Suppressor macrophage treated with lipopolysaccharide for 1 hour (primary cell): ENCODE measurements around the gene SFXN5.

ENCODE experiments used
- DNase-seq, 3 donors: peaks; one replicate each; pipeline ENCODE4 v3.0.0-alpha.2; 2020 to 2022

Gene SFXN5

GRCh38 chr2:72972352-72973136, 99.0 kb downstream of the SFXN5 start:
- peak; percentile 6 to 25 (median 21) for DNase-seq

GRCh38 chr2:72971036-72971435, 100.5 kb downstream of the SFXN5 start:
- no peak for DNase-seq

- DNase-seq: no peak
Measured at GRCh38 chr2:72969706-72970105, 101.8 kb downstream of the SFXN5 start.

- DNase-seq: no peak
Measured at GRCh38 chr2:72968286-72968685, 103.2 kb downstream of the SFXN5 start.

GRCh38 chr2:72965770-72966450, 105.6 kb downstream of the SFXN5 start:
- DNase-seq: no peak

- no peak for DNase-seq
Measured at GRCh38 chr2:72965016-72965415, 106.5 kb downstream of the SFXN5 start.

GRCh38 chr2:72964146-72964525, 107.4 kb downstream of the SFXN5 start:
- DNase-seq: no peak

GRCh38 chr2:72963423-72964145, 107.9 kb downstream of the SFXN5 start:
- DNase-seq: no peak

- DNase-seq: no peak
Measured at GRCh38 chr2:72962911-72963310, 108.6 kb downstream of the SFXN5 start.

- DNase-seq: no peak
Measured at GRCh38 chr2:72961853-72962468, 109.6 kb downstream of the SFXN5 start.

- DNase-seq: no peak
Measured at GRCh38 chr2:72961036-72961720, 110.3 kb downstream of the SFXN5 start.

- no peak for DNase-seq
Measured at GRCh38 chr2:72959995-72960981, 111.2 kb downstream of the SFXN5 start.

GRCh38 chr2:72959554-72959953, 112.0 kb downstream of the SFXN5 start:
- DNase-seq: no peak

GRCh38 chr2:72958542-72959385, 112.7 kb downstream of the SFXN5 start:
- no peak for DNase-seq

GRCh38 chr2:72956936-72957335, 114.6 kb downstream of the SFXN5 start:
- peak; percentile 72 to 74 (median 74) for DNase-seq

- DNase-seq: no peak
Measured at GRCh38 chr2:72956050-72956395, 115.5 kb downstream of the SFXN5 start.

GRCh38 chr2:72955228-72956049, 116.1 kb downstream of the SFXN5 start:
- DNase-seq: no peak

GRCh38 chr2:72954376-72955227, 116.9 kb downstream of the SFXN5 start:
- no peak for DNase-seq

GRCh38 chr2:72953976-72954375, 117.5 kb downstream of the SFXN5 start:
- DNase-seq: no peak
